B cell (primary cell): Measurements from ENCODE around the gene LAMA3.

Source experiments
- EZH2 ChIP-seq: IDR thresholded peaks from 2 replicates; pipeline ENCODE4 v1.6.1; 2012; ENCODE audit warnings: borderline replicate concordance, low read depth, mild to moderate bottlenecking, moderate library complexity, low read length; ENCODE audit not compliant: insufficient read depth, poor library complexity, severe bottlenecking
- TF ChIP-seq, protein P1 (sequence below): fragments of 200-600 bp; IDR thresholded peaks from one replicate; pipeline ENCODE4 v1.8.0; 2022; ENCODE audit warnings: antibody characterized with exemption, mild to moderate bottlenecking

- TF ChIP-seq, protein P1, sequence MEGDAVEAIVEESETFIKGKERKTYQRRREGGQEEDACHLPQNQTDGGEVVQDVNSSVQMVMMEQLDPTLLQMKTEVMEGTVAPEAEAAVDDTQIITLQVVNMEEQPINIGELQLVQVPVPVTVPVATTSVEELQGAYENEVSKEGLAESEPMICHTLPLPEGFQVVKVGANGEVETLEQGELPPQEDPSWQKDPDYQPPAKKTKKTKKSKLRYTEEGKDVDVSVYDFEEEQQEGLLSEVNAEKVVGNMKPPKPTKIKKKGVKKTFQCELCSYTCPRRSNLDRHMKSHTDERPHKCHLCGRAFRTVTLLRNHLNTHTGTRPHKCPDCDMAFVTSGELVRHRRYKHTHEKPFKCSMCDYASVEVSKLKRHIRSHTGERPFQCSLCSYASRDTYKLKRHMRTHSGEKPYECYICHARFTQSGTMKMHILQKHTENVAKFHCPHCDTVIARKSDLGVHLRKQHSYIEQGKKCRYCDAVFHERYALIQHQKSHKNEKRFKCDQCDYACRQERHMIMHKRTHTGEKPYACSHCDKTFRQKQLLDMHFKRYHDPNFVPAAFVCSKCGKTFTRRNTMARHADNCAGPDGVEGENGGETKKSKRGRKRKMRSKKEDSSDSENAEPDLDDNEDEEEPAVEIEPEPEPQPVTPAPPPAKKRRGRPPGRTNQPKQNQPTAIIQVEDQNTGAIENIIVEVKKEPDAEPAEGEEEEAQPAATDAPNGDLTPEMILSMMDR, result no peak
- no peak for TF ChIP-seq EZH2
These were observed 208.0 kb downstream of the LAMA3 start for GRCh38 chr18:23897291-23897690.
